GDM1 (cell line): ENCODE data around the gene RAPGEF4.
"Not testable (repeated sequence)": the region's sequence is repeated elsewhere in the genome, so short reads cannot be mapped to it uniquely, and the experiment has no call there.

Experiments used
- DNase-seq: peaks from one replicate; lab custom pipeline; 2025; lab: John Stamatoyannopoulos, UW

The RAPGEF4 gene

DNA sequence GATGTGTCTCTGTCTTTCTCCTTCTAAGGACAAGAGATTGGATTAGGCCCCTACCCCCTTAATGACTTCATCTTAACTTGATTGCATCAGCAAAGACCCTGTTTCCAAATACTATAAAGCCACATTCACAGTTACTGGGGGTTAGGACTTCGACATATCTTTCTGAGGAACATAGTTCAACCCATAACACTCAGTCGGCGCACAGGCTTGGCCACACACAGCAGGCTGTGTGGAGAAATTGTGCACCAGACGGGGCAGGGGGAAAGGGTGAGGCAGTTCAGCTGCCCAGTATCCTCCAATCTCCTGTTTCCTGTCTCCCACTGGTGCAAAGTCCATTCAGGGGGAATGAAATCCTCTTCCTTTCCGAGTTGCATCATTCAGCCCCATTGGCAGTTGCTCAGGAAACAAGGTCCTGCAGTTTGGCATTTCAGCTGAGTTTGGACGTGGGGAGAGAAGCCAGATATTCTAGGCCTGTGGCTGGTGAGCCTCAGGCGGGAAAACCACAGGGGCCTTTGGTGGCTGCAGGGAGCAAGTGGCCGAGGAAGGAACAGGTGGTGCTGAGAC is 9.4 kb upstream of the RAPGEF4 start:
- peak; percentile 57 for DNase-seq

DNA sequence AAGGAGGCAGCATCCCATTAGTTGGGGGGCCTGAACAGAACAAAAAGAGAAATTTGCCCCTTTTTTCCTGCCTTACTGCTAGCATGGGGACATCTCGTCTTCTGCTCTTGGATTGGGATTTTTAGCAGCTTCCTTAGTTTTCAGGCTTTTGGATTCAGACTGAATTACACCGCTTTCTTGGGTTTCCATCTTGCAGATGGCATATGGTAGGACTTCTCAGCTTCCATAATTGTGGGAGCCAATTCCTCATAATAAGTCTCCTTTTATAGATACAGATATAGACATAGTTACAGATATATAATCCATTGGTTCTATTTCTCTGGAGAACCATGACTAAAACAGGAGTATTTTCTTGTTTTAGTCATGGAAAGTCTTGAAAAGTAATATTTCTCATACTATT is 5.2 kb upstream of the RAPGEF4 start:
- no peak for DNase-seq

DNA sequence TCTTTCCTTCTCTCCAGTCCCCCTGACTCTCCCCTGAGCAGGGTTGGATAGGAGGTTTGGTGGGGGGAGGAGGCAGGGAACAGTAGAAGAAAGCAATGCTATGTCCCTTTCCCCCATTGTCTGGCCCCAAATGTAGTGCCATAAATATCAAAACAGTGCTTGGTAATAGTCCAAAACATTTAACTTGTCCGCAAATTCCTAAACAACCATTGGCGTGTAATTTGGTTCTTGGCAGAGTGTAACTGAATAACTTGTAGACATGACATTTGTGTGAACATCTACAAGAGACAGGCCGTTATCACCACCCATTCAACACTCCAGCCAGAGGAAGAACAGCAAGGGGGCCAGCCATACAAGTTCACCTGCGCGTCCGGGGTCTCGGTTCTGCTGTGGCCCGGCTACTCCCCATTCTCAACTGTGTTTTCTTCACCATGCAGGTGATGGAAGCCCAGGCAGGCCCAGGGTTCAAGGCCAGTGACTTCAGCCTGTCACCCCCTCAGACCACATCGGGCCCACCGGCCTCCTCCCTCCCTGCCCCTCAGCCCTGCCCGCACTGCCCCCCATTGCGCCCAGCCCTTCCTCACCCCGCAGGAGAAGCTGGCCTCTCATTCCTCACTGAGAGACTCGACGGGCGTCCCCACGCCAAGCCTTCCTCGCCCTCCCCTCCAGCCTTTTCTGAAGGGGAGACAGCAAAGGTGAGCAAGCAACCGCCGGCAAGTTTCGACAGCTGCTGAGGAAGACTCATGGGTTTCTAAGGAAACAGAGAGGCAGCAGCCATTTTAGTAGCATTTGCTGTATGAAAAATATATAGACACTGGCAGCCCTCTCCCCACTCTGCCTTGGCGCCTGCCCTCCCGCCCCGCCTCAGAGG is 699 bp upstream of the RAPGEF4 start:
- no peak for DNase-seq

DNA sequence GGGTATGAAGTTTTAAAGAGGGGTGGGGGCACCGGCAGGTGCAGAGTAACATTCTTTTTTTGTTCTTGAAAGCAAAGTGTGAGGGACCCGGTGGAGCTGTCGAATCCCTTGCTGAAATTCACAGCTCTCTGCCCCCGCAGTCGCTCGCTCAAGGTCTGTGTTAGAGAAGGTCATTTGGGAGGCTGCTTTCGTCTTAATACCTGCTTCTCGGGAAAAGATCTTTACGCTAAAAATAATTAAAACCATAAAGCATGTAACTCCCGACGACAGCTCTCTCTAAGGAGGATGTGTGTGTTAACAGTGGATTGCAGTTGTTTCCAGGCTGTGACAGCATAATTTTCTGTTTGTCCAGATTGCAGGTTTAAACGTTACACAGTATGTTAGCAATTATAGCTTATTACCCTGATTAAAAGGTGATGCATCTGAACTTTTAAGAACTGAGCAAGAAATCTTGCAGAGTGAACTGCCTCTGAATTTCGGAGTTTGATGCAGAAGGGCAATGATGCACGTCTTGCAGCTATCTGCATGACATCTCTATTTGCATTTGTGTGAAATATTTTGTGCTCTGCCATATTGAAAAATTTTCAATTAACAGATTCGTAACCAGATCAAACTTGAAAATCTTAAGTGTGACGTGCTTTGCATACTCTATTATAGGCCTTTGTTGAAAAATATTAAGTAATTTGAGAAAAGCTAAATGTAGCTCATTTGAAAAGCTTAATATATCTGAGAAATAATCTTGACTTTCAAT is 954 bp downstream of the RAPGEF4 start:
- DNase-seq = no peak

DNA sequence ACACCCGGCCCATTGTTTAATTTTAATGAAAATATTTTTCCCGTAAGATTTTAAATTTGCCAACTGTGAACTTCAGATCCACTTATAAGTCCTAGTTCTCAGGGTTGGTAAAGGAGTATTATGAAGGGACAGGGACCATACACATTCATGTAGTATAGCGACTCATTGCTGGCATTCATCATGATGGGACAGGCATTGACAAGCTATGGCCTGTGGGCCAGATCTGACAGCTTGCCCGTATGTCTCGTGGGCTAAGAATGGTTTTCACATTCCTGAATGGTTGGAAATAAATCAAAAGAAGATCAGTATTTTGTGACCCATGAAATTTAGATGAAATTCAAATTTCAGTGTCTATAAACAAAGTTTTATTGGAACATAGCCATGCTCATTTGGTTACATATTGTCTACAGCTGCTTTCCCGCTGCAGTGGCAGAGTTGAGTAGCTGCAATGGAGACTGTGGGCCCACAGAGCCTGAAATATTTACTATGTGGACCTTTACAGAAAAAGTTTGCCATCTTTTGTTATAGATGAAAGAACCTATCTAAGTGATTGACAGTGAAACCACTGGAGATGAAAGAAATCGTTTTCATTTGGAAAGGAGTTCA is 4.1 kb downstream of the RAPGEF4 start:
- DNase-seq = no peak

DNA sequence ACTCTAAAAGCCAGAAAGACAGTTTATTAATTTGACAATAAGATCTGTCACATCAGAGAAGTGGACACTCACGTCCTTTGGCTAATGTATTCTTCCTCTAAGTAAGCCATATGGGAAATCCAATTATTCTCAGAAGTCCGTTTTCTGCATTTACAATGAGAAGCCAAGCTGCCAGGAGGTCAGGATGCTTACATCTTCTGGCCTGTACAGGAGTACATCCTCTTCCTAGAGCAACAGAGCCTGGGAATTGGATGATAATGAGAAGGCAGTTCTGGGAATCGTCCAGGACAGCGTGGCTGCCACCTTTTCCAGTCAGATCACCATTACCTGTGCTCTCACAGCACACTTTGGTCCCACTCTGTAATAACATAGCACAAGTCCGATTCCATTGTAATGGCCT is 5.2 kb downstream of the RAPGEF4 start:
- no peak for DNase-seq

DNA sequence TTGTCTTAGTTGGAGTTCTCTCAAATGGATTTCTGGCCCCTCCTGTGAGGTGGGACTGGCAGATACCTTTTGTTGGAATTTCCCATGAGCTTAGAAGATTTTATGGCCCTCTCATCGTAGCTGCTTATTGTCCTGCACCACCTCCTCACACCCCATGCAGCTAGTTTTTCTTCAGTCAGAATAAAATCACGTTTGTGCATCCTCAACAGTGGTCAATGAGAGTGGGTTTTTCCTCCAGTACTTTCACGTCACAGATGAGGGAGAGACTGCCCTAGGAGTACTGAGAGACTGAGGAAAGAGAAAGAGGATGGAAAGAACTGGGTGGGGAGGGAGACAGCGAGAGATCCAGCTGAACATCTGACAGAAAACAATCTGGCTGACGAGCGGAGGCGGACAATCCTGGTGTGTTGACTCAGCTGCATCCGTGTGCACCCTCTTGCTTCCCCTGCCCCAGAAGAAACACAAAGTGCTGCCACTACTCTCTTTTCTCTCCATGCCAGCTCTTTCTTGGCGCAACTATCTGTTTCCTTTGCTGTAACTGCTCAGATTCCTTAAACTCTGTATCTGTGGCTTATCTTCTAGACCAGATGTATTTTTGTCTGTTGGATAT is 7.4 kb downstream of the RAPGEF4 start:
- DNase-seq = no peak

DNA sequence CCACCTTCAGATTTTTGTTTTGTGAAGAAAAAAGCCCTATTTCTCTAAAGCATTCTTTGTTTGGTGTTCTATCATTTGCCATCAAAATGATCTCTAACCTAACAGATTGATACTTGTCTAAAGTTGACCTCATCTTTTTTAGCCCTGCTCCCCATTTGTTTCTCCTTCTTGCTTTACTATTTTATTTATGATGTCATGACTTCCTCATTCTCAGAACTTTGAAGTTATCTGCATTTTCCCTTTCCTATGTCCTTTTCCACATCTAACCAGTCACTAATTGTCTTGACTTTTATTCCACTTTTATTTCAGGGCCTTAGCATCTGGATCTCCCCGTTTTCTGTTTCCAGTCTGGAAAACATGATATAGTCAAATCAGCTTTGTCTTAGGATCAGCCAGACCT is 8.3 kb downstream of the RAPGEF4 start:
- DNase-seq = no peak

DNA sequence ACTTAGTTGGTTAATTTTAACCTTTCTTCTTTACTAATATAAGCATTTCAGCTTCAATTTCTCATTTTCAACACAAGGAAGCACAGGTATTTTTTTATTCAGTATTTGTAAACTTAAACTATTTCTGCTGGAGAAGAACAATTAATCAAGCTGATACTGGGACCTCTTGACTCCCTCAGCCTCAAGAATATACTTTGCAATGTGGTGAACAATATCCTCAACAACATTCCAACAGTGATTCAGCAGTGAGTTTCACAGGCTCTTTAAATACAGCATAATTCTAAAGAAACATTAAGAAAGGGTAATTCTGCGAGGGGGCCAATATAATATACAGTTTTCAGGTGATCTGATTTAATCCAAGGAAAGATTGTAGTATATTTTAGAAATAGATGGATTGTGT is 10.0 kb downstream of the RAPGEF4 start:
- no peak for DNase-seq

DNA sequence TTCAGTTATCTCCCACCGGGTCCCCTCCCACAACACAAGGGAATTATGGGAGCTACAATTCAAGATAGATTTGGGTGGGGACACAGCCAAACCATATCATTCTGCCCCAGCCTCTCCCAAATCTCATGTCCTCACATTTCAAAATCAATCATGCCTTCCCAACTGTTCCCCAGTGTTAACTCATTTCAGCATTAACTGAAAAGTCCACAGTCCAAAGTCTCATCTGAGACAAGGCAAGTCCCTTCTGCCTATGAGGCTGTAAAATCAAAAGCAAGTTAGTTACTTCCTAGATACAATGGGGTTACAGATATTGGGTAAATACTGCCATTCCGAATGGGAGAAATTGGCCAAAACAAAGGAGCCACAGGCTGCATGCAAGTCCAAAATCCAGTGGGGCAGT is 12.9 kb downstream of the RAPGEF4 start:
- DNase-seq = not testable (repeated sequence)

DNA sequence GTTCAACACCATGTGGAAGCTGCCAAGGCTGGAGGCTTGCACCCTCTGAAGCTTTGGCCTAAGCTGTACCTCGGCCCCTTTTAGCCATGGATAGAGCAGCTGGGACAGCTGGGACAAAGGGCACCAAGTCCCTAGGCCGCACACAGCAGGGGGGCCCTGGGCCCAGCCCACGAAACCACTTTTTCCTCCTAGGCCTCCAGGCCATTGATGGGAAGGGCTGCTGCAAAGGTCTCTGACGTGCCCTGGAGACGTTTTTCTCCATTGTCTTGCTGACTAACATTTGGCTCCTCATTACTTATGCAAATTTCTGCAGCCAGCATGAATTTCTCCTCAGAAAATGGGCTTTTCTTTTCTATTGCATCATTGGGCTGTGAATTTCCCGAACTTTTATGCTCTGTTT is 13.7 kb downstream of the RAPGEF4 start:
- DNase-seq = no peak

DNA sequence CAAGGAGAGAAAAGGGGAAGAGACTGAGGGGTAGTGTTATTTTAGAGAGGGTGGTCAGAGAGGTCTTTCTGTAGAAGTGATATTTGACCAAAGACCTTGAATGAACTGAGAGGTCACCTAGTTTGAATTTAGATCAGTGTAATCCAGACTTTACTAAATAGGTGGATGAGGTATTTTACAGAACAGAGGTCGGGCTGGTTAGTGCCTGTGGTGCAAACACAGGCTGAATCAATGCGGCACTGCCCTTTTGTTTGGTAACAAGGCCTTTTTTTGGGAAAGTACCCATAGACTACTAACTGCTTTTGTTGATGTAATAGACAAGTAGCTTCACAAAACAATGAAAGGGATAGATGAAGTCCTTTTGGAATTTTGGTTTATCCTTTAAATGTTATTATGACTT is 15.9 kb downstream of the RAPGEF4 start:
- no peak for DNase-seq

DNA sequence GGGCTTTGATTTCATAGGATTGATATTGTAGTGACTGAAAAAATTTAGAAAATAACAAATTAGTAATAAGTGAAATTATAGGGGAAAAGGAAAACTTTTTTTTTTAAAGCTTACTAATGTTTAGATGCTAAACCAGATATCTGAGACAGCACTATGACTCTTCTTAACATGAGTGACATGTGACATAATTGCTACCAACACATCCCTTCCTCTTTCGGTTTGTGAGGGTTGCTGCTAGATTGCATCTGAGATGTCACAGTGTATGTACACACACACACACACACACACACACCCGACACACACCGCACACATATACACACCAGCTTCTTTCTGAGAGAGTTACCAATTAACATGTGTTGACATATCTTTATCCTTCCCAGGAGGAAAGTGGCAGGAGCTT is 18.0 kb downstream of the RAPGEF4 start:
- peak; percentile 14 for DNase-seq

DNA sequence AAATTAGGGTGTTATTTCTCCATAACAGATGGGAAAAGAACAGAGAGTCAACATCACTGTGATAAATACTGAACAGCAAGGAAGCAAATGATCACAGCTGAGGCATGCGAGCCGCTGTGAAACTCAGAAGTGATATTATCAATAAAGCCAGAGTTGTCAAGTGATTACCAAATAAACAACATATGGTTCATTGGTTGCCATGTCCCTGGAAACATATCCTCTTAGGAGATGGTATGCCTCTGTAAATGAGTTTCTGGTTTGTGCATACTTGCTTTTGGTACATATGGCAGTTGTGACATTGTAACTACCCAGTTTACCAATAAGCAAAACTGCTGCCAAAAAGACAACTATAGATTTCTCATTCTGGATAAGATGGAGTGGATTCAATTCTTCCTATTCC is 23.8 kb downstream of the RAPGEF4 start:
- DNase-seq = no peak

DNA sequence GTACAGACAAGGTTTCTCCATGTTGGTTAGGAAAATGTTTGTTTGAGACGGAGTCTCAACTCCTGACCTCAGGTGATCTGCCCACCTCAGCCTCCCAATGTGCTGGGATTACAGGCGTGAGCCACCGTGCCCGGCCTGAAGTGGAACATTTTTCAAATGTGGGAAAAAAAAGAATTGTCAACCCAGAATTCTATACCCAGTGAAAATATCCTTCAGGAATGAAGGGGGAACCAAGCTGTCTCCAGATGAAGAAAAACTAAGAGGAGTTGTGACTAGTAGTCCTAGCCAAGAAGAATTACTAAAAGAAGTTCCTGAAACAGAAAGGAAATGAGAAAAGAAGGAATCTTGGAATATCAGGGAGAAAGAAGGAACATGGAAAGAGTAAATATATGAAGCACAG is 25.7 kb downstream of the RAPGEF4 start:
- DNase-seq = no peak

DNA sequence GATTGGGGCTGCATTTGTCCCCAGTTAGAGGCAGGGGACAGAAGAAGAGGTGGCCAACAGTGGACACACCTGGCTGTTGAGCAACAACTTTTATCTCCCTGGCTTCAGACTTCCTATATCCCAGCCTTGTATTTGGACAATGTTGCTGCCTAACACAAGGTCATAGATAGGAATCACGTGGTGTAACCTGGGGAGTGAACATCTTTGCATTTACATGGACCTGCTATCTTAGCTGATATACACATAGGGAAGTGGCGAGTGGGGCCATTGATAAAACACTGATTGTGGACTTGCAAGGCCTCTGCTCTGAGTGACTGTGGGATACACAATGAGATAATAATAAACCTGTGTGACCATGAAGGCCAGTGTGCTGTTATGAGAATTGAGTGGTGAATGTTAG is 26.9 kb downstream of the RAPGEF4 start:
- DNase-seq = no peak

DNA sequence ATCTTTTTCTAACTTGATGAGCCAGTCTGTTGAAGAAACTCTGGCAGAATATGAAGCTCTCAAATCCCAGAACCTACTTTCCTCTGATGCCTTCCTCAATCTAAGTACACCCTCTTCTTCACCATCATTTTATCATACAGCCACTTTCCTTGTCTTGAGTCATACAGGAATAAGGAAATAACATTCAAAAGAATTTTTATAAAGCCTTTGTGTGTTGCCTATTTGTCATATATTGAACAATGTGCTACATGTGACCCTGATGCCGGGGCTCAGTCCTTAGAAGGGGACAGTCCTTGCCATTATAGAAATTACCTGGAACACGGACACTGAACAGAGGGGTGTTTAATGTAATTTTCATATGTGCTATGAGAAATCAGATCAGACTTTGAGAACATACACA is 27.4 kb downstream of the RAPGEF4 start:
- no peak for DNase-seq

DNA sequence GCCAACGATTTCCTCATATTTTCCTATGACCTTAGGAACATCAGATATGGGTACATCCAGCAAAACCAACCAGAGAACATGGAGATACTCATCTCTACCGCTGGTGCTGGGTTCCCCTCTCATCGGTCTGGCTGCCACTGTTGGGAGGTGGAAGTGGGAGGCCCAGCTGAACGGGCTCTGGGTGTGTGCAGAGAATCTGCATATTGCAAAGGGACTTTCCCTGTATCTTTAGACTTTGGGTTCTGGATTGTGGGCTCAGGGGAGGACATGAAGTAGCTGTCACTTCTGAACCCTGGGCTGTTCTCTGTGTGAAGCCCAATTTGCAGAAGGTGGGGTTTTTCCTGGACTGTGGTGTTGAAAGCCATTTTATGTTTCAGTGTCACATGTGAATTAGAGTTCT is 30.0 kb downstream of the RAPGEF4 start:
- DNase-seq = no peak

DNA sequence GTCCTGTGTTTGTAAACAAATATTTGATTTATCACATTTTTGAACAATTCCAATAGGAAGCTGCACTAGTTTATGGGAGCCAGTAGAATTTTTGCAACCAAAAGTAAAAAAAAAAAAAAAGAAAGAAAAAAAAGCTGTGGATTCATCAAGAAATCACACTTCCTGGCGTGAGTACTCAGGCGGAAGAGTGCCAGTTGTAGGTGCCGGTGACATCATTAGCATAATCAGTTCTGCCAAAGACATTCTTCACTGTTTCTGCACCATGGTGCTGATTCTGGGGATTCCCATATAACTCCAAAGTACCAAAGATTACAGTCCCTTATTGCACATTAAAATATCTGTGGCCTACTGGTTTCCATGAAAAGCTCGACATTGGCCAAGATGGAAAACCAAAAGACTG is 32.8 kb downstream of the RAPGEF4 start:
- no peak for DNase-seq

DNA sequence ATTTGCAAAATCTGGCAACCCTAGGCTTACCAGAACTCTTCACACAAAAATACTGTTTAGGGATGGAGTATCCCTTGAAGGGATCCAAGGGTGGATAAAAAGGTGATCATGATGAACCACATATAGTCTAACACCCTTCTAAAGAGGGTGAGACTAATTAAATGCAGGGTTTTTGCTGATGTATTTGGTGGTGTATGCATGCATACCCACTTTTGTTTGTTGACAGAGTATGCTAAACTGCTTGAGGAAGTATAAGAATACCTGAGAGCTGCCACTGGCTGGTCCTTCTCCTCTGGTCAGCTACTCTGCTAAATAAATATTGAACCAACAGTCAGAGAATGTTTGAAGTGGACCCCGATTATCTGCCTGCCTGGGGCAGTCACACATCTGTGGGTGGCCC is 34.2 kb downstream of the RAPGEF4 start:
- DNase-seq = no peak

DNA sequence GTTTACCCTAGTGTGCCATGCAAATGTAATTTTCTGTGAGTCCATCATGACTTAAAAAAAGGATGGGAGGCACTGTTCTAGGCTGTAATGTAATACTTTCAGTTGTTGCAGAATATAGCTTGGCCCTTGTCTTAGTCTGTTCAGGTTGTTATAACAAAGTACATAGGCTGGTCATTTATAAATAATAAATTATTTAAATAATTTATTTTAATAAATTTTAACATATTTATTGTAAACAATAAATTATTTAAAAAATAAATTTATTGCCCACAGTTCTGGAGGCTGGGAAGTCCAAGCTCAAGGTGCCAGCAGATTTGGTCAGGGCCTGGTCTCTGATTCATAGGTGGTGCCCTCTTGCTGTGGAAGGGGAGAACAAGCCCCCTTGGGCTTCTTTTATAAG is 35.2 kb downstream of the RAPGEF4 start:
- no peak for DNase-seq

DNA sequence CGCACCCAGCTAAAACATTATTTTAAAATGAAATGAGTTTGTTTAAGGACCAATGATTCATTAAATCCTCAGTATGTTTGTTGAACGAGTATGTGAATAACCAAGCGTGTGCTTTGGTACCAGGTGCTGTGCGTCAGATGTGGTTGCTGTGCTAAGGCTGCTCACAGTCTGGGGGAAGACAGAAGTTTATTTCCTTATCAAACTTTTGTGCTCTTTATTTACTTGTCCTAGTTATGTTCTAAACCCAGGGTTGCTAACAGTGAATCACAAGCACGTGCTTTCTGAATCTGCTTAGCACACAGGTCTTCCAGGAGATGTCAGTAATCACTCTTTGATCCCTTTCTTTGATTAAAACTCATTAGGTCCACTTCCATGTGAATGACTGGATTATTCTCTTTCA is 37.0 kb downstream of the RAPGEF4 start:
- DNase-seq = no peak
